ENCODE data around the gene GIN1. TPM values are rescaled to one million over a fixed set of nuclear protein-coding genes. Genes with fewer than 3 reads are reported as not detected.
"Not testable (repeated sequence)": the region's sequence is repeated elsewhere in the genome, so short reads cannot be mapped to it uniquely, and the experiment has no call there.

GIN1 gene
- total RNA-seq, 6 experiments from 2014 or later = 5.6 to 8.0 (median 6.1) TPM

- Mint-ChIP-seq H3K27ac (no peak overlapping the region), H3K27me3 (ENCODE audit: insufficient read depth) (peaks cover 8% of the 10 kb centered on the region), H3K4me3 (no peak overlapping the region), H3K9me3 (peaks cover 4% of the 10 kb centered on the region), H3K36me3 (ENCODE audit: low read depth) (peaks cover 4% of the 10 kb centered on the region), H3K4me1 (ENCODE audit: low read depth) (peaks cover 15% of the 10 kb centered on the region)
- DNase-seq = no peak
- no peak for TF ChIP-seq CTCF (IDR thresholded peaks at IDR 0.05)
These were observed 60.4 kb downstream of the GIN1 start for GRCh38 chr5:103059525-103059924.

- peaks cover 4% of the 10 kb centered on the region for H3K9me3 Mint-ChIP-seq
These were observed 62.5 kb downstream of the GIN1 start for GRCh38 chr5:103057208-103058130.

GRCh38 chr5:103046706-103047105 lies 73.2 kb downstream of the GIN1 start:
- H3K9me3 Mint-ChIP-seq; H3K4me3 Mint-ChIP-seq; DNase-seq; H3K4me1 Mint-ChIP-seq (ENCODE audit: low read depth); H3K27me3 Mint-ChIP-seq (ENCODE audit: insufficient read depth); H3K27ac Mint-ChIP-seq; H3K36me3 Mint-ChIP-seq (ENCODE audit: low read depth): not testable (repeated sequence)

More at GRCh38 chr5:103057208-103058130, 62.5 kb downstream of the GIN1 start:
- no peak overlapping the region for H3K27ac Mint-ChIP-seq
- no peak for TF ChIP-seq CTCF (IDR thresholded peaks at IDR 0.05)
- peaks cover 15% of the 10 kb centered on the region for H3K4me1 Mint-ChIP-seq (ENCODE audit: low read depth)
- peak; percentile 11 for DNase-seq
- H3K4me3 Mint-ChIP-seq = peak overlapping the region; percentile 3; the same call in 1 of the 2 replicates
- peaks cover 7% of the 10 kb centered on the region for H3K27me3 Mint-ChIP-seq (ENCODE audit: insufficient read depth)
- peaks cover 4% of the 10 kb centered on the region for H3K36me3 Mint-ChIP-seq (ENCODE audit: low read depth)

GRCh38 chr5:103041071-103041676 lies 78.8 kb downstream of the GIN1 start:
- Mint-ChIP-seq H3K9me3 (no peaks in the 10 kb centered on the region), H3K4me1 (ENCODE audit: low read depth) (no peaks in the 10 kb centered on the region; the same call in 1 of the 2 replicates), H3K36me3 (ENCODE audit: low read depth) (no peaks in the 10 kb centered on the region), H3K27me3 (ENCODE audit: insufficient read depth) (no peaks in the 10 kb centered on the region), H3K4me3 (no peak overlapping the region), H3K27ac (no peak overlapping the region)
- DNase-seq = peak; percentile 42
- TF ChIP-seq CTCF (IDR thresholded peaks at IDR 0.05) = peak; percentile 83

- no peaks in the 10 kb centered on the region for H3K27me3 Mint-ChIP-seq (ENCODE audit: insufficient read depth)
- no peak for DNase-seq
- no peaks in the 10 kb centered on the region for H3K36me3 Mint-ChIP-seq (ENCODE audit: low read depth)
- H3K9me3 Mint-ChIP-seq = no peaks in the 10 kb centered on the region
- H3K4me1 Mint-ChIP-seq (ENCODE audit: low read depth) = no peaks in the 10 kb centered on the region; the same call in 1 of the 2 replicates
- 0 out of 2 replicates have a peak, but pooled peaks have one; percentile 15 for TF ChIP-seq CTCF (IDR thresholded peaks at IDR 0.05)
- no peak overlapping the region for H3K4me3 Mint-ChIP-seq
- H3K27ac Mint-ChIP-seq = no peak overlapping the region
These were observed 82.1 kb downstream of the GIN1 start for GRCh38 chr5:103037673-103038455.

Measured in HFFc6 (cell line).